Duodenal mucosa (tissue), 2 donors: ENCODE measurements around the gene FLVCR2.

Experiments
- H3K27ac ChIP-seq: one replicate; pipeline ENCODE4 v1.7.0; 2013; ENCODE audit warnings: low read depth, low read length
- H3K27me3 ChIP-seq, 2 donors: one replicate each; pipeline ENCODE4 v1.7.0; 2013; ENCODE audit warnings: low read length in 2 of 2, control low read depth in 1 of 2; ENCODE audit not compliant: insufficient read depth in 2 of 2, control insufficient read depth in 1 of 2
- H3K36me3 ChIP-seq, 2 donors: one replicate each; pipeline ENCODE4 v1.7.0; 2013; ENCODE audit warnings: low read length in 2 of 2, control low read depth in 1 of 2; ENCODE audit not compliant: insufficient read depth in 2 of 2, control insufficient read depth in 1 of 2
- H3K4me1 ChIP-seq, 2 donors: one replicate each; pipeline ENCODE4 v1.7.0; 2013; ENCODE audit warnings: low read length in 2 of 2, control low read depth in 1 of 2; ENCODE audit not compliant: insufficient read depth in 2 of 2, control insufficient read depth in 1 of 2
- H3K4me3 ChIP-seq, 2 donors: one replicate each; pipeline ENCODE4 v1.7.0; 2013; ENCODE audit warnings: low read length in 2 of 2, low read depth in 1 of 2
- H3K9ac ChIP-seq, 2 donors: one replicate each; pipeline ENCODE4 v1.7.0; 2013; ENCODE audit warnings: low read length in 2 of 2, low read depth in 1 of 2
- H3K9me3 ChIP-seq, 2 donors: one replicate each; pipeline ENCODE4 v1.7.0; 2013; ENCODE audit warnings: low read length in 2 of 2, control low read depth in 1 of 2; ENCODE audit not compliant: control insufficient read depth in 1 of 2

FLVCR2 gene

DNA sequence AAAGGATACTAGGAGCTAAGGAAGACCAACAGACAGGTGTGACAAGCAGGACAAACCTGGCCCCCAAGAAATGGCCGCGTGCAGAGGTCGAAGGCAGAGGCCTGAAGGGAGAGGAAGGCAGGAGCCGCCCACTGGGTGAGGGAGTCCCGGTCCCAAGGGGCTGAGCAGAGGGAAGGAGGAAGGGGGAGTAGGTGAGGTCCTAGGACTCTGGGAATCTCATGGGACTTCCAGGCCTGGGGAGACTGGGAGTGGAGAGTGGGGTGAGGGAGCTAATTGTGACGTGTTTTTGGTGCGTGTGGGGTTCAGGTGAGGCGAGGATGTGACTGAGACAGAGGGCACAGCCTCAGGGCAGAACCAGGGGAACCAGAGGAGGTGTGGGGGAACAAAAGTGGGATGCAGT, 11.7 kb upstream of the FLVCR2 start:
- Histone ChIP-seq H3K9ac (no peak overlapping the region), H3K4me3 (no peak overlapping the region), H3K27me3 (no peaks in the 10 kb centered on the region), H3K27ac (no peak overlapping the region), H3K9me3 (no peaks in the 10 kb centered on the region), H3K36me3 (no peaks in the 10 kb centered on the region), H3K4me1 (no peaks in the 10 kb centered on the region)

DNA sequence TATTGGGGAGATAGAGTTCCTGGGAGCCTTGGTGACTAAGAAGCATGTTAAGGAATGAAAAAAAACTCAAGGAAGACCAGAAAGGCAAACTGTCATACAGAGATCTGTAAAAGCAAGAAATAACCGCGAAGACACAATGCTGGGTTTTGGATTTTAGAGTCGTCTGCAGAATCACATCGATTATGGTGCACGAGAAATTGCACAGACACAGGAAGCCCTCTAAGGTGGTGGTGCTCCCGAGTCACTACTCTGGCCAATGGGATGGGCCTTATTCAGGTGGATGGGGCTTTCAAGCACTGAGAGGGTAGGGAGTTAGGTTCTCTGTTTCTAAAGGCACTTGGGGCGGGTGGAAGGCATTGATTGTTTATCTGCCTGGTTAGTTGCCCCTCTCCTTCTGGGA, 10.3 kb upstream of the FLVCR2 start:
- no peak overlapping the region for H3K4me3 ChIP-seq
- no peaks in the 10 kb centered on the region for H3K36me3 ChIP-seq

DNA sequence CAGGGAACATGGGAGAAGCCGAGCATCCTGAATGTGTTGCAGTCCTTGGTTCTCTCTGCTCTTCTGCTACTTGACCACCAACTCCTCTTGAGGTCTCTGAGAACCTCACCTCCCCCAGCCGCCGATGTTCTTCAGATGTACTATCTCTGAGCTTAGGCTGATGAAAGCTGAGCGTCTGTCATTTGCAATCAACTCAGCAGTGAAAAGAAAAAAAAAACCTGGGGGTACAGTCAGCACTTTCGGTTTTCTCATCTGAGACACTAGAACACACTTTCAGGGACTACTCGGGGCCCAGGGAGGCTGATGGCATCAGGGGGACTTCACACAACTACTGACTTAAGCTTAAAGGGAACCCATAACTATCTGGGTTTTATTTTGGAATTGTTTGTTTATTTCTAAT, 9.6 kb upstream of the FLVCR2 start:
- no peak overlapping the region for H3K4me3 ChIP-seq
- H3K9ac ChIP-seq = no peak overlapping the region
- H3K9me3 ChIP-seq = no peaks in the 10 kb centered on the region
- H3K27me3 ChIP-seq = no peaks in the 10 kb centered on the region
- H3K4me1 ChIP-seq = no peaks in the 10 kb centered on the region
- H3K36me3 ChIP-seq = no peaks in the 10 kb centered on the region
- H3K27ac ChIP-seq = no peak overlapping the region

More for the DNA sequence above, 10.3 kb upstream of the FLVCR2 start:
- Histone ChIP-seq H3K9me3 (no peaks in the 10 kb centered on the region), H3K9ac (no peak overlapping the region), H3K27ac (no peak overlapping the region), H3K27me3 (no peaks in the 10 kb centered on the region), H3K4me1 (no peaks in the 10 kb centered on the region)

DNA sequence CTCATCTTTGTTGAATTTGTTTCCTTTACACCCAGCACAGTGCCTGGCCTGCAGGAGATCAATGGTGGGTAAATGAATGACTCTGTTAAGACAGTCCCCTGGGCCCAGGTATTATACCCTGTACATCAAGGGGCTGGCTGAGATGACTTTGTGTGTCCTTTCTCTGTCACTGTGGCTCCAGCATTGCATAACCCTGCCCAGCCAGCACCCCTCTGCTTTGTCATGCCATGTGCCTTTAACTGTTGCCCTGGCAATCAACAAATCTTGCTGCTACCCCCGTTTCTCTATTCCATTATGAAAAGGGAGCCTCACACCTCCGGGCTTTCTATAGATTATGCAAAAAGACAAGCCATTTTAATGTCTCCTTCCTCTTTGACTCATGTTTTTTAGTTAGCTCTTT, 7.6 kb upstream of the FLVCR2 start:
- Histone ChIP-seq H3K9ac (no peak overlapping the region), H3K4me1 (no peaks in the 10 kb centered on the region), H3K4me3 (no peak overlapping the region), H3K36me3 (no peaks in the 10 kb centered on the region), H3K27me3 (no peaks in the 10 kb centered on the region), H3K27ac (no peak overlapping the region), H3K9me3 (no peaks in the 10 kb centered on the region)

GRCh38 chr14:75572104-75572503, 6.3 kb upstream of the FLVCR2 start:
- H3K4me3 ChIP-seq = no peak overlapping the region
- H3K9ac ChIP-seq = no peak overlapping the region
- no peaks in the 10 kb centered on the region for H3K27me3 ChIP-seq
- no peaks in the 10 kb centered on the region for H3K4me1 ChIP-seq
- no peaks in the 10 kb centered on the region for H3K9me3 ChIP-seq
- H3K27ac ChIP-seq = no peak overlapping the region
- no peaks in the 10 kb centered on the region for H3K36me3 ChIP-seq

DNA sequence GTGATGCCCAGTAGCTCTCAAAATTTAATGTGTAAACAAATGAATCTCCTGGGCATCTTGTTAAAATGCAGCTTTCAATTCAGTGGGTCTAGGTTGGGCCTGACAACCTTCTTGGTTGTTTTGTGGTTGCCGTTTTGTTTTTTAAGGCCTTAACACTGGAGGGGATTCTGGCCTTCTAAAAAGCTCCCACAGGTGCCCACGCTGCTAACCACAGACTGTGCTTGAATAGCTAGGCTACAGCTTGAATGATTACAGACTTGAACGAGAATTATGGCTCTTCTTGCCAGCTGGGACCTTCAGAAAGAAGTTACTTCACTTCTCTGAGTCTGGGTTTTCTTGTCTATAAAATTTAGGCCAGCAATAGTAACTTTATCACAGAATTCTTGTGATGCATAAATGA, 1.3 kb upstream of the FLVCR2 start:
- Histone ChIP-seq H3K27ac (no peak overlapping the region), H3K27me3 (no peaks in the 10 kb centered on the region), H3K9ac (no peak overlapping the region), H3K9me3 (no peaks in the 10 kb centered on the region), H3K4me1 (peaks cover 13% of the 10 kb centered on the region in 2 donors), H3K4me3 (peak overlapping the region in 1 of 2 donors; percentile 85), H3K36me3 (no peaks in the 10 kb centered on the region)

- H3K4me3 ChIP-seq = peak overlapping the region; percentile 68 to 85
- H3K36me3 ChIP-seq = no peaks in the 10 kb centered on the region
- peak overlapping the region; percentile 42 to 71 for H3K9ac ChIP-seq
- peak overlapping the region; percentile 71 for H3K27ac ChIP-seq
- H3K4me1 ChIP-seq = peaks cover 13% of the 10 kb centered on the region in 2 donors
- no peaks in the 10 kb centered on the region for H3K27me3 ChIP-seq
- H3K9me3 ChIP-seq = no peaks in the 10 kb centered on the region
Measured at GRCh38 chr14:75577729-75578101, 705 bp upstream of the FLVCR2 start.

GRCh38 chr14:75578786-75579337, 442 bp downstream of the FLVCR2 start:
- Histone ChIP-seq H3K27me3 (no peaks in the 10 kb centered on the region), H3K9me3 (no peaks in the 10 kb centered on the region), H3K36me3 (no peaks in the 10 kb centered on the region), H3K27ac (peak overlapping the region; percentile 77), H3K4me1 (peaks cover 13% of the 10 kb centered on the region in 2 donors), H3K4me3 (peak overlapping the region; percentile 68 to 85), H3K9ac (peak overlapping the region; percentile 80 to 93)

GRCh38 chr14:75579338-75579864, 981 bp downstream of the FLVCR2 start:
- Histone ChIP-seq H3K4me3 (peak overlapping the region; percentile 68 to 85), H3K36me3 (no peaks in the 10 kb centered on the region), H3K27me3 (no peaks in the 10 kb centered on the region), H3K4me1 (peaks cover 13% of the 10 kb centered on the region in 2 donors), H3K9me3 (no peaks in the 10 kb centered on the region), H3K9ac (peak overlapping the region; percentile 80 to 93), H3K27ac (peak overlapping the region; percentile 77)

GRCh38 chr14:75579882-75580281, 1.5 kb downstream of the FLVCR2 start:
- peak overlapping the region; percentile 80 to 93 for H3K9ac ChIP-seq
- no peak overlapping the region for H3K27ac ChIP-seq
- H3K9me3 ChIP-seq = no peaks in the 10 kb centered on the region

More at GRCh38 chr14:75579882-75580281, 1.5 kb downstream of the FLVCR2 start:
- Histone ChIP-seq H3K4me3 (peak overlapping the region; percentile 68 to 85), H3K27me3 (no peaks in the 10 kb centered on the region), H3K4me1 (peaks cover 13% of the 10 kb centered on the region in 2 donors), H3K36me3 (no peaks in the 10 kb centered on the region)
